ENCODE data around the gene GPR142. TPM values are rescaled to one million over a fixed set of nuclear protein-coding genes. Genes with fewer than 3 reads are reported as not detected.

Gene GPR142
- total RNA-seq, 6 donors from 2014 or later, result 0.27 TPM; not detected in 5

DNA sequence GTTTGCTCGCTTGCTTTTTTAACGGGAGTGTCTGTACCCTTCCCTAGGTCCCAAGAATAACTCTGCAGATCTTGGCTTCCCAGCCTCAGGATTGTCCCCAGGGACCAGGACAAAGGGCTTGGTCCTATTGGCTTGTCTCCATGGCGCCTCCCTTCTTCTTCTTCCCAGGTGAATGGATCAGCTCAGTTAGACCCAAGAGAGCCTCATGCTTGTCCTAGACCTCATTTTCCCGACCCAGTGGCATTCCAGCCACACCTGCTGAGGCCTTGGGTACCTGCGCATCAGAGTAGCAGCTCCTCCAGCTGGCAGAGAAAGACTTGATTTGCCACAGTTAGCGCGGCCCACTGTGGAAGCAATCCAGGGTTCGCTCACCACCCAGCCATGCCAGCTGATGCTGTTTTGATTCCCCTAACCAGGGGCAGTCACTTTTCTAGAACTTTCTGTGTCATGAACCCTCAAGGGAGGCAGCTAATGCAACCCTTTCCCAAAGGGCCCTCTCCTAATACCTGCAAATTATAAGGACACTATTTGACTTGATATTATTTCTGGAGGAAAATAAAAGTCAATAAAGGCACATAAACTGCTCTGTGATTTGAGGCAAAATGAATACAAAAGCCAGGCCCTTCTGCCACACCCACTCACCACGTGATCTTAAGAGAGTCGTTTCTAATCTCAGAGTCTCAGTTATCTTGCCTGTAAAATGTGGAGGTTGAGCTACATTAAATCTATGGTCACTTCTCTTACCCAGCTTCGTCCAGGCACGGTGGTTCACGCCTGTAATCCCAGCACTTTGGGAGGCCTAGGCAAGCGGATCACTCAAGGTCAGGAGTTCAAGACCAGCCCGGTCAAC, 13.9 kb downstream of the GPR142 start:
- H3K27ac ChIP-seq, result no peak overlapping the region
- ATAC-seq (ENCODE audit: low FRiP score in 2 of 2) (no peak), DNase-seq (no peak)

DNA sequence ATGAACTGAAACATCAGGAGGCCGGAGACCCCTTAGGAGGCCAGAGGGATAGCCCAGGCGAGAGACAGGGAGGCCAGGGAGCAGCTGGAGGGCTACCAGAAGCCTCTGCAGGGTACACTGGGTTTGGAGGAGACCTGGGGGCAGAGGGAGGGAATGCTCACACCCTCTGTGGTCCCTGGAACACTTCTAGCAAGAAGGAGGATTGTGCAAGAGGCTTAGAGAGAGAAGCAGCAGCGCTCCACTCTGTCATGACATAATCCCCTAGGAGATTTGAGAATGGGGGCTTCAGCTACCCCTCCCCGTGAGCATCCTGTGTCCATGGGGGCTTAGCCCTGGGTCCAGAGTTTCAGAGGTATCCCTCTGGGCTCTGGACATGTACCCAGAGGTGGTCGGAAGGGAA, 15.8 kb downstream of the GPR142 start:
- DNase-seq (no peak), ATAC-seq (ENCODE audit: low FRiP score in 2 of 2) (no peak)
- Histone ChIP-seq H3K36me3 (no peaks in the 10 kb centered on the region), H3K27me3 (no peaks in the 10 kb centered on the region), H3K4me3 (no peak overlapping the region), H3K27ac (no peak overlapping the region), H3K9me3 (no peaks in the 10 kb centered on the region), H3K4me1 (peaks cover 12 to 21% (median 16%) of the 10 kb centered on the region in 4 donors)
- WGBS, 2 donors, result 89 to 90% methylated on average over 5 of the region's 5 CpGs
- no peak for TF ChIP-seq POLR2AphosphoS5 (IDR thresholded peaks at IDR 0.05)
- TF ChIP-seq EP300 (IDR thresholded peaks at IDR 0.05), result no peak
- no peak for TF ChIP-seq CTCF (IDR thresholded peaks at IDR 0.05)
- no peak for TF ChIP-seq POLR2A (IDR thresholded peaks at IDR 0.05)

More for the DNA sequence above, 13.9 kb downstream of the GPR142 start:
- H3K4me3 ChIP-seq, result no peak overlapping the region
- H3K27me3 ChIP-seq, result no peaks in the 10 kb centered on the region
- TF ChIP-seq CTCF (IDR thresholded peaks at IDR 0.05) (no peak), POLR2A (IDR thresholded peaks at IDR 0.05) (no peak), EP300 (IDR thresholded peaks at IDR 0.05) (no peak), POLR2AphosphoS5 (IDR thresholded peaks at IDR 0.05) (no peak)
- peaks cover 12 to 21% (median 16%) of the 10 kb centered on the region in 4 donors for H3K4me1 ChIP-seq
- no peaks in the 10 kb centered on the region for H3K9me3 ChIP-seq
- no peaks in the 10 kb centered on the region for H3K36me3 ChIP-seq
- WGBS, 2 donors, result 76 to 84% methylated on average over 13 to 15 of the region's 15 CpGs

DNA sequence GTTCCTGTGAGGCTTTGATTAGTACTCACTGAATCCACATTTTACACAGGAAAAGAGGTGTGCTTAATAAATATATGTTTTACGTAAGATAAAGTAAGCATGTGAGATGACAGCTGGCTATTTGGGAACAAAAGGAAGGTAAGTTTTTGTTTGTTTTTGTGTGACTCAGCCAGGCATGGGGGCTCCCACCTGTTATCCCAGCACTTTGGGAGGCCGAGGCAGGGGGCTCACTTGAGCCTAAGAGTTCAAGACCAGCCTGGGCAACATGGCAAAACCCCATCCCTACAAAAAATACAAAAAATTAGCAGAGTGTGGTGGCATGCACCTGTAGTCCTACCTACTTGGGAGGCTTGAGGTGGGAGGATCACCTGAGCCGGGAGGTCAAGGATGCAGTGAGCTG, 17.9 kb downstream of the GPR142 start:
- no peak overlapping the region for H3K27ac ChIP-seq
- no peaks in the 10 kb centered on the region for H3K9me3 ChIP-seq
- H3K36me3 ChIP-seq, result no peaks in the 10 kb centered on the region
- no peak for ATAC-seq (ENCODE audit: low FRiP score in 2 of 2)
- peaks cover 1 to 9% (median 3%) of the 10 kb centered on the region in 4 donors for H3K4me1 ChIP-seq
- no peaks in the 10 kb centered on the region for H3K27me3 ChIP-seq
- no peak for DNase-seq
- no peak overlapping the region for H3K4me3 ChIP-seq
- WGBS, 2 donors, result 90 to 91% methylated on average over 3 of the region's 3 CpGs
- no peak for TF ChIP-seq CTCF (IDR thresholded peaks at IDR 0.05)
- TF ChIP-seq POLR2AphosphoS5 (IDR thresholded peaks at IDR 0.05), result no peak
- no peak for TF ChIP-seq EP300 (IDR thresholded peaks at IDR 0.05)
- TF ChIP-seq POLR2A (IDR thresholded peaks at IDR 0.05), result no peak

- TF ChIP-seq POLR2A (IDR thresholded peaks at IDR 0.05), result no peak
- TF ChIP-seq EP300 (IDR thresholded peaks at IDR 0.05), result no peak
- no peak for TF ChIP-seq POLR2AphosphoS5 (IDR thresholded peaks at IDR 0.05)
- TF ChIP-seq CTCF (IDR thresholded peaks at IDR 0.05), result no peak
- H3K27me3 ChIP-seq, result no peaks in the 10 kb centered on the region
- DNase-seq (no peak), ATAC-seq (ENCODE audit: low FRiP score in 2 of 2) (no peak)
- H3K36me3 ChIP-seq, result no peaks in the 10 kb centered on the region
- no peaks in the 10 kb centered on the region for H3K9me3 ChIP-seq
- WGBS, 2 donors, result 57 to 63% methylated on average over 8 of the region's 8 CpGs
- H3K4me1 ChIP-seq, result no peaks in the 10 kb centered on the region
- no peak overlapping the region for H3K27ac ChIP-seq
- no peak overlapping the region for H3K4me3 ChIP-seq
Measured at GRCh38 chr17:74386386-74386785, 19.1 kb downstream of the GPR142 start.
